ENCODE results near the gene HIBCH. TPM values are rescaled to one million over a fixed set of nuclear protein-coding genes. Genes with fewer than 3 reads are reported as not detected.
"Not testable (repeated sequence)": the region's sequence is repeated elsewhere in the genome, so short reads cannot be mapped to it uniquely, and the experiment has no call there.

The HIBCH gene
- total RNA-seq, 1 experiment from 2014 or later = 21.7 TPM

DNA sequence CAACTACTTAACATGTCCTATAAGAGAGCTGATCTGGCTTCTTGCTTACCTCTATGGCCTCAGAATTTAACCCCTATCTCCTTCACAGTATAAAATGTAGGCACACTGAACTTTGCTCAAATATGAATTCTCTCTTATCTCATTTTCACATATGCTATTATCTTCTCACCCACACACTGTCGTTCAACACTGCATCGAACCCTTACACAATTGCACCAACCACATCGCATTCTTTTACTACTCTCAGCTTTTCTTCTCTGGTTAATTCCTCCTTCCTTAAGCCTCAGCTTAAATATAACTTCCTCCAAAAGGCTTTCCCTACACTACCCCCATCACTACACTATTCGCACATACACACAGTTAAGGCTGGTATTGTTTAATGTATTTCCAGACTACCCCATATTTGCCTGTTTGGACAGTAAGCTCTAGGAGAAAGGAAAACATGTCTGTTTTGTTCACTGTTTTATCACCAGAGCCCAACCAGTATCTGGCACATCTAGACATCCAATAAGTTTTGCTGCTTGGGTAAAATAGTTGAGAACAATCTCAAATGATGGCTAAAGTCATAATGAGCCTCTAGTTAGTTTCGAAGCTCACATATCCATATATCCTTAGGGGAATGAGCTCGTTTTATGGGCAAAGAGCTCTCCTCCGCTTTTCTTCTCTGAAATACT is 47.7 kb downstream of the HIBCH start:
- ATAC-seq (no peak), DNase-seq (ENCODE audit: low read depth, low spot score) (no peak)
- TF ChIP-seq POLR2AphosphoS5 (IDR thresholded peaks at IDR 0.05; ENCODE audit: low read depth, low read length) (no peak), TCF7L2 (IDR thresholded peaks at IDR 0.05; ENCODE audit: low read depth, low read length) (no peak), REST (IDR thresholded peaks at IDR 0.05; ENCODE audit: insufficient read depth in 1 of 2, low read depth in 2 of 2, low read length in 1 of 2) (no peak), CTCF (IDR thresholded peaks at IDR 0.05) (no peak), SIN3A (IDR thresholded peaks at IDR 0.05; ENCODE audit: borderline replicate concordance, insufficient read depth, low read depth, low read length) (no peak)
- in situ Hi-C loops (cut with HindIII; ENCODE audit: low pct_unique_long_range_greater_than_20kb, low sequenced_read_pairs) = no loop called here
- no peaks in the 10 kb centered on the region for H3K9me3 ChIP-seq (ENCODE audit: control insufficient read depth, insufficient read depth, low read depth, low read length)
- H3K27ac ChIP-seq (ENCODE audit: low read length) = no peak overlapping the region
- no peaks in the 10 kb centered on the region for H3K36me3 ChIP-seq (ENCODE audit: control insufficient read depth, insufficient read depth, low read length)
- intact Hi-C loops (cut with micrococcal nuclease; ENCODE audit: unreplicated experiment) = no loop called here
- H3K4me1 ChIP-seq (ENCODE audit: control insufficient read depth, insufficient read depth, low read length) = no peaks in the 10 kb centered on the region
- POLR2A ChIA-PET = interaction anchor here (0.5 kb wide), 1 partner anchor 10 kb away, joined by 3 read pairs; no protein-coding TSS in a partner anchor
- H3K27me3 ChIP-seq (ENCODE audit: control insufficient read depth, insufficient read depth, low read length) = no peaks in the 10 kb centered on the region
- H3K4me3 ChIP-seq (ENCODE audit: low read depth in 2 of 2, low read length in 2 of 2) = no peak overlapping the region
- no TSS peak for BruUV-seq (replicated peaks)
- CTCF ChIA-PET = interaction anchor here (0.7 kb wide), 1 partner anchor 246 kb away, joined by 6 read pairs; no protein-coding TSS in a partner anchor

GRCh38 chr2:190270298-190270697 is 49.3 kb downstream of the HIBCH start:
- H3K9me3 ChIP-seq (ENCODE audit: control insufficient read depth, insufficient read depth, low read depth, low read length) = peaks cover 3% of the 10 kb centered on the region; the same call in 1 of the 2 replicates
- in situ Hi-C loops (cut with HindIII; ENCODE audit: low pct_unique_long_range_greater_than_20kb, low sequenced_read_pairs) = no loop called here
- H3K27ac ChIP-seq (ENCODE audit: low read length) = no peak overlapping the region
- no peaks in the 10 kb centered on the region for H3K4me1 ChIP-seq (ENCODE audit: control insufficient read depth, insufficient read depth, low read length)
- no peaks in the 10 kb centered on the region for H3K27me3 ChIP-seq (ENCODE audit: control insufficient read depth, insufficient read depth, low read length)
- no peak overlapping the region for H3K4me3 ChIP-seq (ENCODE audit: low read depth in 2 of 2, low read length in 2 of 2)
- no peaks in the 10 kb centered on the region for H3K36me3 ChIP-seq (ENCODE audit: control insufficient read depth, insufficient read depth, low read length)
- ChIA-PET CTCF (no interaction called here), POLR2A (no interaction called here)
- ATAC-seq = peak; percentile 42; the same call in 1 of the 2 replicates
- intact Hi-C loops (cut with micrococcal nuclease; ENCODE audit: unreplicated experiment) = no loop called here
- no peak for TF ChIP-seq TCF7L2 (IDR thresholded peaks at IDR 0.05; ENCODE audit: low read depth, low read length)
- BruUV-seq (replicated peaks) = no TSS peak
- peak; percentile 65 for DNase-seq (ENCODE audit: low read depth, low spot score)

DNA sequence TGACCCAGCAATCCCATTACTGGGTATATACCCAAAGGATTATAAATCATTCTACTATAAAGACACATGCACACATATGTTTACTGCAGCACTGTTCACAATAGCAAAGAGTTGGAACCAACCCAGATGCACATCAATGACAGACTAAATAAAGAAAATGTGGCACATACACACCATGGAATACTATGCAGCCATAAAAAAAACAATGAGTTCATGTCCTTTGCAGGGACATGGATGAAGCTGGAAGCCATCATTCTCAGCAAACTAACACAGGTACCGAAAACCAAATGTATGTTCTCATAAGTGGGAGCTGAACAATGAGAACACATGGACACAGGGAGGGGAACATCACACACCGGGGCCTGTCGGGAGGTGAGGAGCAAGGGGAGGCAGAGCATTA is 49.9 kb downstream of the HIBCH start:
- H3K4me1 ChIP-seq (ENCODE audit: control insufficient read depth, insufficient read depth, low read length); H3K27ac ChIP-seq (ENCODE audit: low read length); DNase-seq (ENCODE audit: low read depth, low spot score); H3K36me3 ChIP-seq (ENCODE audit: control insufficient read depth, insufficient read depth, low read length); H3K27me3 ChIP-seq (ENCODE audit: control insufficient read depth, insufficient read depth, low read length); POLR2A ChIA-PET; in situ Hi-C loops (cut with HindIII; ENCODE audit: low pct_unique_long_range_greater_than_20kb, low sequenced_read_pairs); CTCF ChIA-PET; BruUV-seq (replicated peaks); ATAC-seq; H3K4me3 ChIP-seq (ENCODE audit: low read depth in 2 of 2, low read length in 2 of 2); intact Hi-C loops (cut with micrococcal nuclease; ENCODE audit: unreplicated experiment); H3K9me3 ChIP-seq (ENCODE audit: control insufficient read depth, insufficient read depth, low read depth, low read length): not testable (repeated sequence)
